Nephron (organoid): ENCODE measurements around the gene PREB.
A peak's percentile ranks its signal among the peaks of the same experiment; 100 is the strongest.

Source experiments
- H3K27ac Mint-ChIP-seq, 3 experiments: 2 replicates each; pipeline ENCODE4 v1.8.0; 2020; ENCODE audit warnings: mixed read lengths in 3 of 3, mild to moderate bottlenecking in 2 of 3, moderate library complexity in 1 of 3
- H3K27me3 Mint-ChIP-seq: 2 replicates; pipeline ENCODE4 v1.8.0; 2021; ENCODE audit warnings: low read depth, mild to moderate bottlenecking, moderate library complexity, mixed read lengths
- H3K36me3 Mint-ChIP-seq: 2 replicates; pipeline ENCODE4 v1.8.0; 2020; ENCODE audit warnings: low read depth, mixed read lengths
- H3K4me1 Mint-ChIP-seq: 2 replicates; pipeline ENCODE4 v1.8.0; 2020; ENCODE audit warnings: mixed read lengths
- H3K4me3 Mint-ChIP-seq, 3 experiments: 2 replicates each; pipeline ENCODE4 v1.8.0; 2020; ENCODE audit warnings: mild to moderate bottlenecking in 3 of 3, mixed read lengths in 3 of 3, moderate library complexity in 2 of 3
- H3K9me3 Mint-ChIP-seq: 2 replicates; pipeline ENCODE4 v1.8.0; 2020; ENCODE audit warnings: mixed read lengths
- TF ChIP-seq, protein P1 (sequence below), 3 experiments: fragments of 200-600 bp; sonication (generic); IDR thresholded peaks; one replicate each; pipeline ENCODE4 v1.5.0; 2021; ENCODE audit warnings: antibody characterized with exemption in 3 of 3; ENCODE audit not compliant: unreplicated experiment in 3 of 3

PREB gene

DNA sequence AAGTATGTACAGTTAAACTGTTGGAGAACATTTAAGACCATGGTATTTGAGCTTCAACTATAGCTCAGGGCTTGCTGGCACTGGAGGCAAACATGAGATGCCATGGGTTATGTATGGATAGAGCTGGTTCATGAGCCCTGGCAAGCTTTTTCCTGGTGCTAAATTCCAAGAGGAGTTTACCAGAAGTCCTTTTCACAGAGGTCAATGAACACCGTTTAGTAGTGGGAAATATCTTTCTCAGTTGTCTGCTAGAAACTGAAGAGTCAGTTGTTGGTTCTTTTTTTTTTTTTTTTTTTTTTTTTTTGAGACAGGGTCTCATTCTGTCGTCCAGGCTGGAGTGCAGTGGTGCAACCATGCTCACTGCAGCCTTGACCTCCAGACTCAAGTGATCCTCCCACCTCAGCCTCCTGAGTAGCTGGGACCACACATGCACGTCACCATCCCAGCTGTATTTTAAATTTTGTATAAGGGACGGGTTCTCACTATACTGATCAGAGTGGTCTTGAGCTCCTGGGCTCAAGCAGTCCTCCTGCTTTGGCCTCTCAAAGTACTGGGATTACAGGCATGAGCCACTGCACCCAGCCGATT is 46.5 kb downstream of the PREB start:
- Mint-ChIP-seq H3K9me3 (no peaks in the 10 kb centered on the region), H3K27ac (no peak overlapping the region), H3K4me1 (peaks cover 33% of the 10 kb centered on the region), H3K4me3 (peak overlapping the region; percentile 82 to 85 (median 84)), H3K27me3 (peaks cover 13% of the 10 kb centered on the region), H3K36me3 (no peaks in the 10 kb centered on the region)
- TF ChIP-seq, protein P1, sequence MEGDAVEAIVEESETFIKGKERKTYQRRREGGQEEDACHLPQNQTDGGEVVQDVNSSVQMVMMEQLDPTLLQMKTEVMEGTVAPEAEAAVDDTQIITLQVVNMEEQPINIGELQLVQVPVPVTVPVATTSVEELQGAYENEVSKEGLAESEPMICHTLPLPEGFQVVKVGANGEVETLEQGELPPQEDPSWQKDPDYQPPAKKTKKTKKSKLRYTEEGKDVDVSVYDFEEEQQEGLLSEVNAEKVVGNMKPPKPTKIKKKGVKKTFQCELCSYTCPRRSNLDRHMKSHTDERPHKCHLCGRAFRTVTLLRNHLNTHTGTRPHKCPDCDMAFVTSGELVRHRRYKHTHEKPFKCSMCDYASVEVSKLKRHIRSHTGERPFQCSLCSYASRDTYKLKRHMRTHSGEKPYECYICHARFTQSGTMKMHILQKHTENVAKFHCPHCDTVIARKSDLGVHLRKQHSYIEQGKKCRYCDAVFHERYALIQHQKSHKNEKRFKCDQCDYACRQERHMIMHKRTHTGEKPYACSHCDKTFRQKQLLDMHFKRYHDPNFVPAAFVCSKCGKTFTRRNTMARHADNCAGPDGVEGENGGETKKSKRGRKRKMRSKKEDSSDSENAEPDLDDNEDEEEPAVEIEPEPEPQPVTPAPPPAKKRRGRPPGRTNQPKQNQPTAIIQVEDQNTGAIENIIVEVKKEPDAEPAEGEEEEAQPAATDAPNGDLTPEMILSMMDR (IDR thresholded peaks at IDR 0.05; ENCODE audit: unreplicated experiment in 3 of 3), result no peak

DNA sequence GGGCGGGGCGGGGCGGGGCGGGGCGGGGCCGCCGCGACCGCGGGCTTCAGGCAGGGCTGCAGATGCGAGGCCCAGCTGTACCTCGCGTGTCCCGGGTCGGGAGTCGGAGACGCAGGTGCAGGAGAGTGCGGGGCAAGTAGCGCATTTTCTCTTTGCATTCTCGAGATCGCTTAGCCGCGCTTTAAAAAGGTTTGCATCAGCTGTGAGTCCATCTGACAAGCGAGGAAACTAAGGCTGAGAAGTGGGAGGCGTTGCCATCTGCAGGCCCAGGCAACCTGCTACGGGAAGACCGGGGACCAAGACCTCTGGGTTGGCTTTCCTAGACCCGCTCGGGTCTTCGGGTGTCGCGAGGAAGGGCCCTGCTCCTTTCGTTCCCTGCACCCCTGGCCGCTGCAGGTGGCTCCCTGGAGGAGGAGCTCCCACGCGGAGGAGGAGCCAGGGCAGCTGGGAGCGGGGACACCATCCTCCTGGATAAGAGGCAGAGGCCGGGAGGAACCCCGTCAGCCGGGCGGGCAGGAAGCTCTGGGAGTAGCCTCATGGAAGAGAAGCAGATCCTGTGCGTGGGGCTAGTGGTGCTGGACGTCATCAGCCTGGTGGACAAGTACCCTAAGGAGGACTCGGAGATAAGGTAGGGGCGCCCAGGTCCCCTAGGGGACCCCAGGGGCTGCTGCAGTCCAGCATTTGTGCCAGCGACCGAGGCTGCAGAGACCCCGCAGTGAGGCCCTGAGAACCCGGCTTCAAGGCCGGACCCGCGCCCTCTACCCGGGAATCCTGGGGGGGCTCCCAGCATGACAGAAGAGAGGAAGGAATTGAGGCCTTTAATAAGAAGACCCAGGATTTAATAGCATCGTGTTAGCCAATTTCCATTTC is 47.5 kb downstream of the PREB start, which contains the start of gene KHK:
TSS of gene KHK (plus strand) at position 49 of the 870 bp plus-strand sequence. CDS start at position 537, 488 bp downstream.
- Mint-ChIP-seq H3K27ac (peak within 1 kb of the TSS; percentile 54 to 82 (median 71)), H3K4me1 (peaks cover 33% of the 10 kb centered on the region), H3K9me3 (no peaks in the 10 kb centered on the region), H3K36me3 (no peaks in the 10 kb centered on the region), H3K27me3 (peaks cover 13% of the 10 kb centered on the region), H3K4me3 (peak within 1 kb of the TSS; percentile 84 to 87 (median 86))
- TF ChIP-seq, protein P1 (IDR thresholded peaks at IDR 0.05; ENCODE audit: unreplicated experiment in 3 of 3), result peak in 2 of 3 experiments; percentile 39 to 42

DNA sequence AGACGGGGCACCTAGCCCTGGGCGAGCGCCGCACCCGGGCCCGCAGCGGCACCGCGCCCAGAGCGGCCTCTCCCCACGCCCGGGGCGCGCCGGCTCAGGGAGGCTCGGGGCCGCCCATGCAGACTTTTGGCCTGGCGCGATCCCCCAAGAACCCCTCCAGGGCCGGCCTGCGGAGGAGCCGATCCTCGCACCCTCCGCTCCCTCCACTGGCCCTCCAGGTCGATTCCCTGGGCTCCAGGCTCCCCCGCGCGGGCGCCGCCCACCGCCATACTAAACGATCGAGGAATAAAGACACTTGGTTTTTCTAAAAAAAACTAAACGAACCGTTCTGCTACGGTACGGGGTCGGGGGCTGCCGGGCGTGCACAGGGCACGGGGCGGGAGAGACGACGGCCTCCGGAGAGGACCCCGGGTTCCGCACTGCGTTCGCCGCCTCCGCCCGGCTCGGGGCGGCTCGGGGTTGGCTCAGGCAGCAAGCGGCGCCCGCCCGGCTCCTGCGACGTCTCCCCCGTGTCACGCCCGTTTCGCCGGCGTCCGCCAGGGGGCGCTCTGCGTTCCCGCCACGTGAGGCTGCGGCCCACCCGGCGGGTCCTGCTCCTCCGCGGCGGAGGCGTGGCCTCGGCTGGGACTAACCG is 48.2 kb downstream of the PREB start:
- TF ChIP-seq, protein P1 (IDR thresholded peaks at IDR 0.05; ENCODE audit: unreplicated experiment in 3 of 3), result peak; percentile 93 to 95 (median 93)
- H3K36me3 Mint-ChIP-seq, result peaks cover 4% of the 10 kb centered on the region
- no peaks in the 10 kb centered on the region for H3K9me3 Mint-ChIP-seq
- peak overlapping the region in 1 of 3 experiments; percentile 67 for H3K27ac Mint-ChIP-seq
- H3K27me3 Mint-ChIP-seq, result peaks cover 15% of the 10 kb centered on the region
- peaks cover 39% of the 10 kb centered on the region for H3K4me1 Mint-ChIP-seq
- peak overlapping the region; percentile 84 to 87 (median 86) for H3K4me3 Mint-ChIP-seq

DNA sequence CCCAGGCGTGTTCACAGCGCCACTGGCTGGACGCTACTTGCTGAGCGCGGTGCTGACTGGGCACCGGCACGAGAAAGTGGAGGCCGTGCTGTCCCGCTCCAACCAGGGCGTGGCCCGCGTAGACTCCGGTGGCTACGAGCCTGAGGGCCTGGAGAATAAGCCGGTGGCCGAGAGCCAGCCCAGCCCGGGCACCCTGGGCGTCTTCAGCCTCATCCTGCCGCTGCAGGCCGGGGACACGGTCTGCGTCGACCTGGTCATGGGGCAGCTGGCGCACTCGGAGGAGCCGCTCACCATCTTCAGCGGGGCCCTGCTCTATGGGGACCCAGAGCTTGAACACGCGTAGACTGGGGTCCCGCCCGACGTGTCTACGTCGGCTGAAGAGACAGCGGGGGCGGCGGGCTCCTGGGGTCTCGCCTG is 48.8 kb downstream of the PREB start:
- peaks cover 7% of the 10 kb centered on the region for H3K36me3 Mint-ChIP-seq
- H3K4me3 Mint-ChIP-seq, result peak overlapping the region; percentile 73 to 84 (median 76)
- H3K9me3 Mint-ChIP-seq, result no peaks in the 10 kb centered on the region
- TF ChIP-seq, protein P1 (IDR thresholded peaks at IDR 0.05; ENCODE audit: unreplicated experiment in 3 of 3), result peak in 1 of 3 experiments; percentile 28
- H3K4me1 Mint-ChIP-seq, result peaks cover 44% of the 10 kb centered on the region
- H3K27me3 Mint-ChIP-seq, result peaks cover 16% of the 10 kb centered on the region
- H3K27ac Mint-ChIP-seq, result peak overlapping the region; percentile 54 to 82 (median 71)

DNA sequence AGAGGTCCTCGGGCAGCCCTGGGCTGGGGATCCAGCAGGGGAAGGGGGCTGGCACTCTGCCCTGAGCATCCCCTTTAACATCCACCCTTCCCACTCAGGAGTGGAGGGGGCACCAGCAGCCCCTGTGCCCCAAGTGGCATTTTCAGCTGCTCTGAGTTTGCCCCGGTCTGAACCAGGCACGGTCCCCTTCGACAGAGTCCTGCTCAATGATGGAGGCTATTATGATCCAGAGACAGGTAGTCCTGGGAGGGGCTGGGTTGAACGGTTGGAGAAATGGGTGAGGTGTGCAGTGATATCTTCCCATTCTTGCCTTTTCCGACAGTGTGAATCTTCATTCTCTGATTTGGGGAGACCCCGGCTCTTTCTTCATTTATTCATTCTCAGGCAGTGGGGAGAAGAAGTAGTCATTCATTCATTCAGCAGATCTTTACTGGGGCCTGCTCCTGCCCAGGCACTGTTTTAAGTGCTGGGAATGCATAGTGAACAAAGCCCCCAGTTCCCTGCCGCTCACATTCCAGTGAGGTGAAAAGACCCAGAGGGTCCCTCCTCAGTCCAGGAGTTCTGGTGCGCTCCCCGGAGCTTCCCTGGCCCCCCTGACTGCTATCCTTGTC is 49.3 kb downstream of the PREB start:
- no peaks in the 10 kb centered on the region for H3K9me3 Mint-ChIP-seq

More for the DNA sequence above, 49.3 kb downstream of the PREB start:
- TF ChIP-seq, protein P1 (IDR thresholded peaks at IDR 0.05; ENCODE audit: unreplicated experiment in 3 of 3), result no peak
- Mint-ChIP-seq H3K27me3 (peaks cover 16% of the 10 kb centered on the region), H3K36me3 (peaks cover 7% of the 10 kb centered on the region), H3K4me3 (peak overlapping the region; percentile 73 to 84 (median 76)), H3K4me1 (peaks cover 49% of the 10 kb centered on the region), H3K27ac (peak overlapping the region; percentile 54 to 82 (median 71))
